Cardiac fibroblast (primary cell): Measurements from ENCODE around the gene SNTG2.

Experiments
- DNase-seq, 2 donors: peaks; one replicate each; pipeline versions ENCODE4 v3.0.0 to v3.0.0-alpha.2; 2010; ENCODE audit warnings: low read depth in 2 of 2
- H3K4me3 ChIP-seq, 2 donors: replicated peaks in 1 of 2; 1 replicate in 1 of 2; 2 replicates in 1 of 2; pipeline ENCODE4 v1.5.1; 2011; ENCODE audit warnings: low read depth in 2 of 2, low read length in 2 of 2, mild to moderate bottlenecking in 2 of 2, moderate library complexity in 1 of 2
- TF ChIP-seq, protein P1 (sequence below): IDR thresholded peaks from one replicate; pipeline ENCODE4 v1.5.1; 2011; ENCODE audit warnings: low read depth, mild to moderate bottlenecking, low read length, inconsistent platforms

The SNTG2 gene

DNA sequence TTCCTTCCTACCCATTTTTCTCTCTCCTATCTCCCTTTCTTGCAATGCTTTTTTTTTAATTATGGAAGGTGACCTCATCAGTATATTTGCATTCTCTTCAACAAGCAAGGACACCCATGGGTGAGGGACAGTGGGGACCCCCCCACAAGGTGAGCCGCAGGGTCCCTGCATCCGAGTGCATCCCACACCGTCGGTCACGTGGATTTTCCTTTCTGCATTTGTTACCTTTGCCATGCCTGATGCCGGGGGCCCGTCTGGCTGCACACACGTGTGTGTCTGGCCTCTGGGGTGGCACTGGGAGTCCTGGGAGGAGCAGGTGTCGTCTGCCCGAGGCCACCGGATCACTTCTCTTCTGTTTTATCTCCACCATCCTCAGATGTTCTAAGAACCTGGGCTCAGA, 30.1 kb upstream of the SNTG2 start:
- TF ChIP-seq, protein P1, sequence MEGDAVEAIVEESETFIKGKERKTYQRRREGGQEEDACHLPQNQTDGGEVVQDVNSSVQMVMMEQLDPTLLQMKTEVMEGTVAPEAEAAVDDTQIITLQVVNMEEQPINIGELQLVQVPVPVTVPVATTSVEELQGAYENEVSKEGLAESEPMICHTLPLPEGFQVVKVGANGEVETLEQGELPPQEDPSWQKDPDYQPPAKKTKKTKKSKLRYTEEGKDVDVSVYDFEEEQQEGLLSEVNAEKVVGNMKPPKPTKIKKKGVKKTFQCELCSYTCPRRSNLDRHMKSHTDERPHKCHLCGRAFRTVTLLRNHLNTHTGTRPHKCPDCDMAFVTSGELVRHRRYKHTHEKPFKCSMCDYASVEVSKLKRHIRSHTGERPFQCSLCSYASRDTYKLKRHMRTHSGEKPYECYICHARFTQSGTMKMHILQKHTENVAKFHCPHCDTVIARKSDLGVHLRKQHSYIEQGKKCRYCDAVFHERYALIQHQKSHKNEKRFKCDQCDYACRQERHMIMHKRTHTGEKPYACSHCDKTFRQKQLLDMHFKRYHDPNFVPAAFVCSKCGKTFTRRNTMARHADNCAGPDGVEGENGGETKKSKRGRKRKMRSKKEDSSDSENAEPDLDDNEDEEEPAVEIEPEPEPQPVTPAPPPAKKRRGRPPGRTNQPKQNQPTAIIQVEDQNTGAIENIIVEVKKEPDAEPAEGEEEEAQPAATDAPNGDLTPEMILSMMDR: no peak
- no peak for DNase-seq
- H3K4me3 ChIP-seq: no peak overlapping the region

DNA sequence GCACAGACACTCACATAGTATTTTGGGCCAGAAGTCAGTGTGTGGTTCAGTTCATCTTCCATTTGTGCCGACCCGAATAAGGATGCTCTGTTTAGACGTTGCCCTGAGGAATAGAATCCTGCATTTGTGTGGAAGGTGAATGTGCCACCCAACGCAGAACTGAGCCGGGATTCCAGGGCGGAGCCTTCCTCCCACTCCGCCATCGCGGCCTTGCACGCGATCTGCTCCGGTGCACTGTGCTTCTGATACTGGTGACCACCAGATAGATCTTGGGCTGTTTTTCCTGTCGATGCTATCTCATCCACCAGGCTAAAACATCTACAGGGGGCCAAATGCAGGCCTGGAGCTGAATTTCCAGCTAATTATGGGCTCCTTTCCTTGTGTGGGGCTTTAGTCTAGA, 29.6 kb upstream of the SNTG2 start:
- TF ChIP-seq, protein P1: no peak
- H3K4me3 ChIP-seq: no peak overlapping the region
- no peak for DNase-seq

DNA sequence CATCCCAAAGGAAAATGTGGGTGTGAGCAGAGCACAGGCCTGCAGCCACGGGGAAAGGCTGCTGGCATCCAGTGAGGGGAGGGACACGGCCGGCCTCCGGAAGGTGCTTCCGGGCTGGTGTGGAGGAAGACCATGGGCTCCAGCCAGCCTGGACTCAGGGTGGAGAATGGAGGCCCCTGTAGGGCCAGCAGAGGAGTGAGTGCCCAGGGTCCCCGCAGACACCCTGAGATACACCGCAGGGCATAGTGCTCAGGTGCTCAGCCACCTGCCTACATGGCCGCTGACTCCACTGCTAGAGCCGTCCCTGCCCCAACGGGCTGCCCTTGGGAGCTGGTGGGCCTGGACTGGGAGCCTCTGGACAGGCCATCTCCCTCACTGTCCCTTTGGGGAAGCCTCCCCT, 28.5 kb upstream of the SNTG2 start:
- DNase-seq: no peak
- H3K4me3 ChIP-seq: no peak overlapping the region
- TF ChIP-seq, protein P1: no peak

DNA sequence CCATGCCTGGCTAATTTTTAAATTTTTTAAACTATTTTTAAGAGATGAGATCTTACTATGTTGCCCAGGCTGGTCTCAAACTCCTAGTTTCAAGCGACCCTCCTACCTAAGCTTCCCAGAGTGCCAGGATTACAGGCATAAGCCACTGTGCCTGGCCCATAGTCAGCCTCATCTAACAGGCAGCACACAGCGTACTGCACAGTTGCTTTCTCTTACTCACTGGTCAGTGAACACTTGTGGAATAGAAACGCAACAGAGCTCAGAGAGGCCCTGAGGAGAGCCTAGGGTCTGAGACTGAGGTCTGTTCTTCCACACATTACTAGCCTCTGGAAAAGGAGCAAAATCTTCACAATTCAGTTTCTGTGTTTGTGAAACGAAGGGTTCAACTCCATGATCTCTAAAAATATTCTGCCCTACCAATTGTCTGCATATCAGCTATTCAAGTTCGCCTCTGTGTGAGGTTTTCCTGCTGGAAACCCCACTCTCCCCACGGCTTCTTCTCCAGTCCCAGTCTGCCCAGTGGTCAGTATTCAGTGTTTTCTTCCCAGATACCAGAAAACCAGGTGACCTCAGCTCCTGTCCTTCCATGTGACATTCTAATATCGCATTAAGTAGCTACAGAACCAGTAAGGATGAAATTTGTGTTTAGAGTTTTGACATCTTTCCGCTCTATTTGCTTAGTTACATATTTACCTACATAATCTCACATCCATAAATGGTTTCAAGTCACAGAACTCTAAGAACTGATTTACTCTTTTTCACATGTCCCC, 26.6 kb upstream of the SNTG2 start:
- H3K4me3 ChIP-seq: no peak overlapping the region
- DNase-seq: no peak
- TF ChIP-seq, protein P1: no peak

DNA sequence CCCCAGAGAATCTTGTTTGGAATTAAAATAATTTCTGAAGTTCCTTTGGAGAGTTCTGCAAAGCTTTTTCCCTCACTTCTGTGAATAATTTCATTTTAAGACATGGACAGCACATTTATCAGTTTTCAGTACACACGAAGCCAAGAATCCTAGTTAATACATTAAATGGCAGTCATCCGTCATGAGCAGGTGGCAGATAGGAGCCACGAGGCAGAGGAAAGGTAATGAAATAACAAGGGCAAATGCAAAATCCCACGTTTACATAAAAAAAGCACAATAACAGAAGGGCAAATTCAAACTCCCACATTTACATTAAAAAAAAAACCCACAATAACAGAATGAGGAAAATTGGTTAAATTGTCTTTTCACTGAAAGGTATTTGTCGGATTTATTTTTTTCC, 25.9 kb upstream of the SNTG2 start:
- no peak overlapping the region for H3K4me3 ChIP-seq
- no peak for DNase-seq
- TF ChIP-seq, protein P1: no peak

DNA sequence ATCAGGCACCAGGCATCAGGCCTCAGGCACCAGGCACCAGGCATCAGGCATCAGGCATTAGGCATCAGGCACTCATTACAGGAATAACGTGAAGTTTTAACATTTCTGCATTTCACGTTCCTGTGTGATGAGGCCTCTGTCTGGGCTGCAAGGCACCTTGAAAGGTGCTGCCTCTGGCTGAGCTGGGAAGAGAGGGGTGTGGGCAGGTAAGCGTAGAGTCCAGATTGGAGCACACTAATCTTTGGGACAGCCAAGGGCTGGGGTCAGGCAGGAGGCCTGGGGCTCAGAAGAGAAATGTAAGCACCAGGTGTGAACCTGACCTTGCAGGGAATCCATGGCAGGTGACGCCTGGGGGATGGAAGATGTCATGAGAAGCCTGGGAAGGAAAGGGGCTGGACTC, 25.3 kb upstream of the SNTG2 start:
- DNase-seq: no peak
- no peak overlapping the region for H3K4me3 ChIP-seq
- TF ChIP-seq, protein P1: no peak

DNA sequence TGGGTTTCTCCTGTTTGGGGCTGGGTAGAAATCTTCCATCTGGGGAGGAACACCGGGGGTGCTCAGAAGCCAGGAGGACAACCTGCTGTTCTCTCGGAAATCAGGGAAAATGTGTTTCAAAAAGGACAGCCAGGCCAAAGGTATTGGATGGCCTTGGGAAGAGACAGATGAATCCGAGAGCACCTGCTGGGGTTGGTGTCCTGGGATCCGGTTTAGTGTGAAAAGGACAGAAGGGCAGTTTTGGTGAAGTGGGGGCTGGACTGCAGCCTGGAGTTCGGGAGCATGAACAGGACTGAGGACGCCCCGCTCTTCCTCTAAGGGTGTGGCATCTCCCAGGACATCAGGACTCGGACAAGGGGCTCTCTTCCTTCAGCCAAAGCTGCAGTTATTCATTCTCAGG, 24.9 kb upstream of the SNTG2 start:
- DNase-seq: no peak
- TF ChIP-seq, protein P1: no peak

More for the DNA sequence above, 24.9 kb upstream of the SNTG2 start:
- H3K4me3 ChIP-seq: no peak overlapping the region
